CD14-positive monocyte (primary cell): ENCODE measurements around the gene BRI3. TPM values are rescaled to one million over a fixed set of nuclear protein-coding genes. Genes with fewer than 3 reads are reported as not detected.

Source experiments
- DNase-seq, 3 donors: peaks; one replicate each; pipeline ENCODE4 v3.0.0-alpha.2; 2011 to 2022
- H2AFZ ChIP-seq: 2 replicates; pipeline ENCODE4 v1.6.0; 2012; ENCODE audit warnings: mild to moderate bottlenecking, low read depth, low read length, inconsistent platforms; ENCODE audit not compliant: insufficient read depth, poor library complexity, severe bottlenecking
- H3K27ac ChIP-seq, 2 donors: 1 replicate in 1 of 2; 2 replicates in 1 of 2; pipeline ENCODE4 v1.5.1; 2012 to 2013; ENCODE audit warnings: low read length in 2 of 2, control low read depth in 1 of 2, inconsistent platforms in 1 of 2, low read depth in 1 of 2, mild to moderate bottlenecking in 1 of 2
- H3K27me3 ChIP-seq, 2 donors: one replicate each; pipeline versions ENCODE4 v1.6.0 to v1.6.1; 2011 to 2013; ENCODE audit warnings: low read length in 2 of 2; ENCODE audit not compliant: control insufficient read depth in 2 of 2, insufficient read depth in 2 of 2
- H3K36me3 ChIP-seq, 2 donors: replicated peaks in 1 of 2; 1 replicate in 1 of 2; 2 replicates in 1 of 2; pipeline versions ENCODE4 v1.5.1 to v1.6.1; 2012 to 2013; ENCODE audit warnings: low read length in 2 of 2, control low read depth in 1 of 2, inconsistent platforms in 1 of 2, mild to moderate bottlenecking in 1 of 2; ENCODE audit not compliant: insufficient read depth in 2 of 2, control insufficient read depth in 1 of 2
- H3K4me1 ChIP-seq, 2 donors: 1 replicate in 1 of 2; 2 replicates in 1 of 2; pipeline versions ENCODE4 v1.5.1 to v1.6.1; 2012 to 2013; ENCODE audit warnings: low read length in 2 of 2, control low read depth in 1 of 2, inconsistent platforms in 1 of 2, mild to moderate bottlenecking in 1 of 2, moderate library complexity in 1 of 2; ENCODE audit not compliant: insufficient read depth in 2 of 2, control insufficient read depth in 1 of 2
- H3K4me2 ChIP-seq: replicated peaks from 2 replicates; pipeline ENCODE3; 2012; ENCODE audit warnings: low read length, moderate library complexity, mild to moderate bottlenecking; ENCODE audit not compliant: poor library complexity, severe bottlenecking; ENCODE audit errors: extremely low read depth
- H3K4me3 ChIP-seq, 3 experiments: fragments of 200-600 bp in 1 of 3; sonication (generic) in 1 of 3; replicated peaks in 1 of 3; 1 replicate in 2 of 3; 2 replicates in 1 of 3; pipeline ENCODE4 v1.5.1; 2011 to 2013; ENCODE audit warnings: low read length in 3 of 3, mild to moderate bottlenecking in 3 of 3, control low read depth in 2 of 3, low read depth in 2 of 3, inconsistent platforms in 1 of 3, moderate library complexity in 1 of 3
- H3K79me2 ChIP-seq: 2 replicates; pipeline ENCODE4 v1.6.0; 2012; ENCODE audit warnings: mild to moderate bottlenecking, control low read depth, inconsistent platforms, low read length, moderate library complexity; ENCODE audit not compliant: insufficient read depth
- H3K9ac ChIP-seq: 2 replicates; pipeline ENCODE4 v1.6.0; 2017; ENCODE audit warnings: low read length, mild to moderate bottlenecking; ENCODE audit not compliant: insufficient read depth, poor library complexity, severe bottlenecking
- H3K9me3 ChIP-seq, 2 donors: replicated peaks in 1 of 2; 1 replicate in 1 of 2; 2 replicates in 1 of 2; pipeline versions ENCODE4 v1.5.1 to v1.6.1; 2012 to 2013; ENCODE audit warnings: low read length in 2 of 2, control low read depth in 1 of 2; ENCODE audit not compliant: control insufficient read depth in 1 of 2, insufficient read depth in 1 of 2
- H4K20me1 ChIP-seq: 2 replicates; pipeline ENCODE4 v1.6.0; 2012; ENCODE audit warnings: mild to moderate bottlenecking, low read length, control low read depth, moderate library complexity; ENCODE audit not compliant: insufficient read depth
- H3K27ac Mint-ChIP-seq, 7 donors: one replicate each; pipeline ENCODE4 v1.8.0; 2020; ENCODE audit warnings: mild to moderate bottlenecking in 7 of 7, mixed read lengths in 7 of 7, moderate library complexity in 6 of 7, inconsistent platforms in 2 of 7
- H3K27me3 Mint-ChIP-seq, 3 donors: one replicate each; pipeline ENCODE4 v1.8.0; 2021 to 2022; ENCODE audit warnings: low read depth in 3 of 3, mild to moderate bottlenecking in 3 of 3, mixed read lengths in 3 of 3, moderate library complexity in 3 of 3, inconsistent platforms in 1 of 3
- H3K36me3 Mint-ChIP-seq, 2 donors: one replicate each; pipeline ENCODE4 v1.8.0; 2020; ENCODE audit warnings: mixed read lengths in 2 of 2, inconsistent platforms in 1 of 2, mild to moderate bottlenecking in 1 of 2
- H3K4me1 Mint-ChIP-seq: one replicate; pipeline ENCODE4 v1.8.0; 2020; ENCODE audit warnings: mild to moderate bottlenecking, mixed read lengths
- H3K4me3 Mint-ChIP-seq, 2 donors: one replicate each; pipeline ENCODE4 v1.8.0; 2020; ENCODE audit warnings: mild to moderate bottlenecking in 2 of 2, mixed read lengths in 2 of 2, moderate library complexity in 1 of 2
- H3K9me3 Mint-ChIP-seq, 7 donors: one replicate each; pipeline ENCODE4 v1.8.0; 2020 to 2022; ENCODE audit warnings: mixed read lengths in 7 of 7, mild to moderate bottlenecking in 6 of 7, moderate library complexity in 6 of 7, inconsistent platforms in 2 of 7
- CTCF ChIP-seq: fragments of 200-600 bp; IDR thresholded peaks from one replicate; pipeline ENCODE4 v1.8.0; 2022; ENCODE audit warnings: antibody characterized with exemption, mild to moderate bottlenecking
- WGBS: methylation state at CpG from one replicate; pipeline ENCODE4 v1.1.5; 2013; ENCODE audit warnings: missing lambda C conversion rate; ENCODE audit not compliant: insufficient coverage; 5-methylcytosine and 5-hydroxymethylcytosine counted together
- intact Hi-C, 2 donors: fragments of 100-400 bp; cut with micrococcal nuclease; formaldehyde crosslinking; loops; one replicate each; pipeline versions ENCODE4 v1.15.0 to v1.15.1; 2023
- polyA plus RNA-seq, 3 donors: library from polyadenylated mRNA; depleted of rRNA in 1 of 3; unstranded in 2 of 3; stranded (reverse) in 1 of 3; fragments of 300-500 nt in 2 of 3; fragments of >200 nt in 1 of 3; fragmentation: Illumina TruSeq in 2 of 3; gene quantifications; 1 replicate in 2 of 3; 2 replicates in 1 of 3; pipeline ENCODE4 v1.2.3, GENCODE V29; 2012 to 2021

BRI3 gene
- polyA plus RNA-seq, 3 donors: 120 to 273 (median 149) TPM

GRCh38 chr7:98254516-98254915, 27.0 kb upstream of the BRI3 start:
- H3K36me3 Mint-ChIP-seq: peaks cover 26 to 48% of the 10 kb centered on the region in 2 donors
- Histone ChIP-seq H3K36me3 (peaks cover 15 to 21% of the 10 kb centered on the region in 2 donors), H3K4me2 (no peak overlapping the region), H2AFZ (no peak overlapping the region), H3K9me3 (no peaks in the 10 kb centered on the region), H3K79me2 (peaks cover 40% of the 10 kb centered on the region), H3K4me3 (no peak overlapping the region), H3K27me3 (no peaks in the 10 kb centered on the region), H4K20me1 (peaks cover 22% of the 10 kb centered on the region), H3K4me1 (peaks cover 36 to 38% of the 10 kb centered on the region in 2 donors), H3K27ac (no peak overlapping the region), H3K9ac (no peak overlapping the region)
- peaks cover 38% of the 10 kb centered on the region for H3K4me1 Mint-ChIP-seq
- 100% methylated on average over 1 of the region's 4 CpGs for WGBS
- intact Hi-C loops: loop anchor here (5.0 to 10.0 kb wide), 2 partner anchors 33 to 120 kb away; no protein-coding TSS in a partner anchor
- no peak overlapping the region for H3K4me3 Mint-ChIP-seq
- DNase-seq: no peak
- H3K27me3 Mint-ChIP-seq: peaks cover 0 to 3% (median 0%) of the 10 kb centered on the region in 3 donors
- H3K27ac Mint-ChIP-seq: peak overlapping the region in 1 of 7 donors; percentile 66
- H3K9me3 Mint-ChIP-seq: peaks cover 0 to 2% (median 0%) of the 10 kb centered on the region in 7 donors
- TF ChIP-seq CTCF: no peak

GRCh38 chr7:98254951-98255610, 26.4 kb upstream of the BRI3 start:
- peaks cover 33% of the 10 kb centered on the region for H3K4me1 Mint-ChIP-seq
- peaks cover 0 to 3% (median 0%) of the 10 kb centered on the region in 7 donors for H3K9me3 Mint-ChIP-seq
- H3K4me3 Mint-ChIP-seq: no peak overlapping the region
- H3K27ac Mint-ChIP-seq: peak overlapping the region in 4 of 7 donors; percentile 32 to 66 (median 34)
- intact Hi-C loops: loop anchor here (5.0 to 10.0 kb wide), 2 partner anchors 32 to 120 kb away; no protein-coding TSS in a partner anchor
- no peaks in the 10 kb centered on the region for H3K9me3 ChIP-seq
- no peak overlapping the region for H3K4me2 ChIP-seq
- peaks cover 40% of the 10 kb centered on the region for H3K79me2 ChIP-seq
- whole genome bisulfite sequencing: 100% methylated on average over 5 of the region's 11 CpGs
- peaks cover 15 to 23% of the 10 kb centered on the region in 2 donors for H3K36me3 ChIP-seq
- no peak for TF ChIP-seq CTCF
- no peak overlapping the region for H3K9ac ChIP-seq
- no peak overlapping the region for H2AFZ ChIP-seq
- no peak for DNase-seq
- H4K20me1 ChIP-seq: peaks cover 22% of the 10 kb centered on the region
- peaks cover 30 to 32% of the 10 kb centered on the region in 2 donors for H3K4me1 ChIP-seq
- peaks cover 0 to 3% (median 0%) of the 10 kb centered on the region in 3 donors for H3K27me3 Mint-ChIP-seq
- H3K4me3 ChIP-seq: no peak overlapping the region
- no peak overlapping the region for H3K27ac ChIP-seq
- H3K27me3 ChIP-seq: no peaks in the 10 kb centered on the region
- peaks cover 23 to 49% of the 10 kb centered on the region in 2 donors for H3K36me3 Mint-ChIP-seq
